Endothelial cell of umbilical vein (primary cell): ENCODE data around the gene KLHL6. TPM values are rescaled to one million over a fixed set of nuclear protein-coding genes. Genes with fewer than 3 reads are reported as not detected.

Source experiments
- BruUV-seq: library from RNA; stranded (reverse); fragments of 400-500 nt; replicated peaks from 2 replicates; lab custom pipeline; 2021; lab: Mats Ljungman, UMichigan
- CTCF ChIA-PET: fragments of 300-600, 350-600 bp; sonication (Branson Sonifier 250); formaldehyde crosslinking; loops from one replicate; lab custom pipeline; 2021; ENCODE audit warnings: antibody characterized with exemption, inconsistent platforms; lab: Charles Lee
- POLR2A ChIA-PET: fragments of 300-600, 350-600 bp; sonication (Branson Sonifier 250); formaldehyde crosslinking; loops from one replicate; lab custom pipeline; 2021; ENCODE audit warnings: antibody characterized with exemption, inconsistent platforms; lab: Charles Lee
- DNase-seq: peaks from one replicate; pipeline ENCODE4 v3.0.0-alpha.2; 2011; ENCODE audit warnings: low read depth, low spot score
- FAIRE-seq: peaks from 2 replicates; lab custom pipeline; 2011; peaks lifted over from hg19 to GRCh38; lab: Jason Lieb, UNC
- H2AFZ ChIP-seq: 2 replicates; pipeline ENCODE4 v1.6.0; 2012; ENCODE audit warnings: low read depth, low read length, control low read depth, inconsistent platforms
- H3K27ac ChIP-seq: 2 replicates; pipeline ENCODE4 v1.5.1; 2011; ENCODE audit warnings: low read depth, mild to moderate bottlenecking, control low read depth, low read length, moderate library complexity; ENCODE audit not compliant: insufficient read depth
- H3K27me3 ChIP-seq, 2 experiments: 2 replicates each; pipeline versions ENCODE4 v1.6.0 to v1.6.1; 2011; ENCODE audit warnings: low read length in 2 of 2, mixed read lengths in 1 of 2; ENCODE audit not compliant: control insufficient read depth in 2 of 2, insufficient read depth in 2 of 2
- H3K36me3 ChIP-seq, 2 experiments: 2 replicates in 1 of 2; 3 replicates in 1 of 2; pipeline ENCODE4 v1.5.1; 2011; ENCODE audit warnings: low read length in 2 of 2, mild to moderate bottlenecking in 1 of 2, moderate library complexity in 1 of 2; ENCODE audit not compliant: control insufficient read depth in 2 of 2, insufficient read depth in 2 of 2; ENCODE audit errors: extremely low read depth in 1 of 2
- H3K4me1 ChIP-seq: 3 replicates; pipeline ENCODE4 v1.5.1; 2011; ENCODE audit warnings: mild to moderate bottlenecking, low read length; ENCODE audit not compliant: control insufficient read depth, insufficient read depth; ENCODE audit errors: extremely low read depth
- H3K4me2 ChIP-seq: 2 replicates; pipeline ENCODE4 v1.6.1; 2011; ENCODE audit warnings: low read length, control low read depth, mixed read lengths; ENCODE audit not compliant: insufficient read depth
- H3K4me3 ChIP-seq, 3 experiments: fragments of 200-600 bp in 1 of 3; sonication (generic), shearing (Covaris generic) in 1 of 3; replicated peaks in 1 of 3; 2 replicates each; pipeline ENCODE4 v1.5.1; 2011 to 2016; ENCODE audit warnings: control low read depth in 3 of 3, low read length in 3 of 3, mild to moderate bottlenecking in 2 of 3, inconsistent platforms in 1 of 3, low read depth in 1 of 3, moderate library complexity in 1 of 3; ENCODE audit not compliant: insufficient read depth in 1 of 3
- H3K79me2 ChIP-seq: 2 replicates; pipeline ENCODE4 v1.6.0; 2012; ENCODE audit warnings: low read length, inconsistent platforms; ENCODE audit not compliant: control insufficient read depth, insufficient read depth
- H3K9ac ChIP-seq: replicated peaks from 2 replicates; pipeline ENCODE3; 2011; ENCODE audit warnings: low read length, control low read depth; ENCODE audit not compliant: insufficient read depth; ENCODE audit errors: extremely low read depth
- H3K9me1 ChIP-seq: replicated peaks from 3 replicates; pipeline ENCODE4 v1.6.0; 2011; ENCODE audit warnings: mild to moderate bottlenecking, low read length; ENCODE audit not compliant: control insufficient read depth, insufficient read depth; ENCODE audit errors: extremely low read depth
- H3K9me3 ChIP-seq: replicated peaks from 2 replicates; pipeline ENCODE4 v1.5.1; 2012; ENCODE audit warnings: low read length, inconsistent platforms; ENCODE audit not compliant: control insufficient read depth, insufficient read depth
- H4K20me1 ChIP-seq: replicated peaks from 2 replicates; pipeline ENCODE3; 2011; ENCODE audit warnings: mild to moderate bottlenecking, low read length; ENCODE audit not compliant: control insufficient read depth, insufficient read depth; ENCODE audit errors: extremely low read depth
- CTCF ChIP-seq, 2 donors: IDR thresholded peaks; 1 replicate in 1 of 2; 2 replicates in 1 of 2; pipeline ENCODE4 v1.5.1; 2011; ENCODE audit warnings: low read length in 2 of 2, mild to moderate bottlenecking in 2 of 2, moderate library complexity in 2 of 2, control low read depth in 1 of 2, inconsistent platforms in 1 of 2, low read depth in 1 of 2; ENCODE audit not compliant: insufficient read depth in 1 of 2; ENCODE audit errors: extremely low read depth in 1 of 2
- EZH2 ChIP-seq: IDR thresholded peaks from 2 replicates; pipeline ENCODE4 v1.6.1; 2012; ENCODE audit warnings: borderline replicate concordance, low read depth, mild to moderate bottlenecking, moderate library complexity, low read length, inconsistent platforms; ENCODE audit not compliant: severe bottlenecking
- FOS ChIP-seq: IDR thresholded peaks from 2 replicates; pipeline ENCODE4 v1.6.1; 2011; ENCODE audit warnings: mild to moderate bottlenecking, low read length, moderate library complexity, borderline replicate concordance; ENCODE audit not compliant: insufficient read depth
- GATA2 ChIP-seq: IDR thresholded peaks from 2 replicates; pipeline ENCODE4 v1.7.0; 2011; ENCODE audit warnings: low read depth, mild to moderate bottlenecking, moderate library complexity, mixed read lengths, low read length; ENCODE audit not compliant: insufficient read length, insufficient read depth
- JUN ChIP-seq: IDR thresholded peaks from 2 replicates; pipeline ENCODE4 v1.6.1; 2011; ENCODE audit warnings: borderline replicate concordance, low read depth; ENCODE audit not compliant: insufficient read length, insufficient read depth
- MYC ChIP-seq: IDR thresholded peaks from one replicate; pipeline ENCODE4 v1.6.1; 2011; ENCODE audit warnings: mild to moderate bottlenecking, low read depth, low read length
- POLR2A ChIP-seq: IDR thresholded peaks from 2 replicates; pipeline ENCODE4 v1.6.1; 2012; ENCODE audit warnings: low read depth, mild to moderate bottlenecking, control low read depth, low read length
- POLR2AphosphoS5 ChIP-seq: IDR thresholded peaks from 2 replicates; pipeline ENCODE4 v1.6.1; 2012; ENCODE audit warnings: low read depth, mild to moderate bottlenecking, control low read depth, low read length, moderate library complexity; ENCODE audit not compliant: insufficient read depth
- dilution Hi-C: fragments of 300-500 bp; cut with MboI; formaldehyde crosslinking; loops from one replicate; pipeline ENCODE4 v1.15.0; 2019; ENCODE audit warnings: low sequenced_read_pairs; ENCODE audit not compliant: extremely low pct_ligation_motif_present
- intact Hi-C: fragments of 100-400 bp; cut with micrococcal nuclease; formaldehyde crosslinking; loops from one replicate; pipeline ENCODE4 v1.10.0; 2022
- polyA plus RNA-seq, 4 experiments: library from polyadenylated mRNA; depleted of rRNA in 3 of 4; stranded (reverse) in 3 of 4; unstranded in 1 of 4; fragments of >200 nt; gene quantifications; 2 replicates each; pipeline versions ENCODE4 v1.2.1 to v1.2.3, GENCODE V29; 2011 to 2012; ENCODE audit warnings: missing spikeins in 1 of 4
- total RNA-seq: library from RNA; stranded (reverse); gene quantifications from 2 replicates; pipeline ENCODE4 v1.2.3, GENCODE V29; 2021
- TF ChIP-seq, protein P1 (sequence below): IDR thresholded peaks from 2 replicates; pipeline ENCODE4 v1.6.1; 2011; ENCODE audit not compliant: insufficient read depth, insufficient read length

KLHL6 gene
- total and polyA plus RNA-seq, 2 donors (not counting 3 experiments of a cell fraction or from before 2014, with no cell fraction given): 5.7 to 12.6 TPM

DNA sequence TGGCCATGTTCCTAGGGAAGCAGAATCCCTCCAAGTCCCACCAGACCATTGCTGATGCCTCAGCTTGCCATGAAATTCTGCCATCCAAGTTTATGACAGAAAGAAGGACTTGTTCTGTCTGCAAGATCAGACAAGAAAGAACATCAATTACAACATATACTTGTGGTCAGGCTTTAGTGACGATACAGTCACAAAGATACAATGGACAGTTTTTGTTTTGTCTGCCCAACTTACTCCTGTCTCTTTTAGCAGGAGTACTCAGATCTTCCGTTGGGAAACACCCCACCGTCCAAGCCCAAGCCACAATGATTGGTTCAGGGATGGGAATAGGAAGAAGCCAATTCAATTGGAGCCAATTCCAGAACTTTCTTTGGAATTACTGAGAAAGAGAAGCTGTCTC, 15.7 kb downstream of the KLHL6 start:
- Histone ChIP-seq H3K9ac (no peak overlapping the region), H4K20me1 (no peaks in the 10 kb centered on the region), H3K4me3 (no peak overlapping the region), H3K4me2 (no peak overlapping the region), H3K4me1 (no peaks in the 10 kb centered on the region), H2AFZ (no peak overlapping the region), H3K27me3 (no peaks in the 10 kb centered on the region), H3K79me2 (peaks cover 10% of the 10 kb centered on the region), H3K27ac (no peak overlapping the region), H3K9me1 (no peaks in the 10 kb centered on the region), H3K36me3 (no peaks in the 10 kb centered on the region), H3K9me3 (no peaks in the 10 kb centered on the region)
- CTCF ChIA-PET: interaction anchor here (1.2 to 2.2 kb wide), 2 partner anchors 12 to 227 kb away, joined by 3 to 7 read pairs; no protein-coding TSS in a partner anchor
- BruUV-seq: no TSS peak
- dilution Hi-C loops (no loop called here), intact Hi-C loops (no loop called here)
- DNase-seq (no peak), FAIRE-seq (no peak)
- POLR2A ChIA-PET: no interaction called here
- no peak for TF ChIP-seq POLR2A
- no peak for TF ChIP-seq GATA2
- no peak for TF ChIP-seq EZH2
- no peak for TF ChIP-seq CTCF (IDR thresholded peaks at IDR 0.05; ENCODE audit: extremely low read depth in 1 of 2, insufficient read depth in 1 of 2, low read depth in 1 of 2, low read length in 2 of 2)
- TF ChIP-seq, protein P1, sequence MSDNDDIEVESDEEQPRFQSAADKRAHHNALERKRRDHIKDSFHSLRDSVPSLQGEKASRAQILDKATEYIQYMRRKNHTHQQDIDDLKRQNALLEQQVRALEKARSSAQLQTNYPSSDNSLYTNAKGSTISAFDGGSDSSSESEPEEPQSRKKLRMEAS: no peak
- TF ChIP-seq POLR2AphosphoS5: no peak
- no peak for TF ChIP-seq JUN
- no peak for TF ChIP-seq MYC
- no peak for TF ChIP-seq FOS
